22Rv1 (cell line): ENCODE results near the gene EIF3A.

Experiments used
- H3K27ac ChIP-seq: fragments of 450-650 bp; 2 replicates; pipeline ENCODE4 v1.5.1; 2017
- CTCF ChIP-seq: fragments of 450-650 bp; IDR thresholded peaks from 2 replicates; pipeline ENCODE4 v1.5.1; 2017; ENCODE audit warnings: mild to moderate bottlenecking
- ZFX ChIP-seq: fragments of 450-650 bp; IDR thresholded peaks from 2 replicates; pipeline ENCODE4 v1.6.1; 2017; ENCODE audit warnings: antibody characterized with exemption, borderline replicate concordance

The EIF3A gene

GRCh38 chr10:118995739-118996138, 84.9 kb downstream of the EIF3A start:
- no peak for TF ChIP-seq CTCF
- no peak for TF ChIP-seq ZFX
- no peak overlapping the region for H3K27ac ChIP-seq

- TF ChIP-seq ZFX: no peak
- no peak for TF ChIP-seq CTCF
- H3K27ac ChIP-seq: no peak overlapping the region
Measured at GRCh38 chr10:118994321-118994720, 86.3 kb downstream of the EIF3A start.

GRCh38 chr10:118993214-118993613, 87.4 kb downstream of the EIF3A start:
- TF ChIP-seq CTCF (no peak), ZFX (no peak)

GRCh38 chr10:118992496-118992895, 88.1 kb downstream of the EIF3A start:
- H3K27ac ChIP-seq: no peak overlapping the region
- TF ChIP-seq CTCF (no peak), ZFX (no peak)

More at GRCh38 chr10:118993214-118993613, 87.4 kb downstream of the EIF3A start:
- no peak overlapping the region for H3K27ac ChIP-seq

- no peak overlapping the region for H3K27ac ChIP-seq
- TF ChIP-seq ZFX: no peak
- no peak for TF ChIP-seq CTCF
Measured at GRCh38 chr10:118990326-118990725, 90.3 kb downstream of the EIF3A start.

- H3K27ac ChIP-seq: no peak overlapping the region
- no peak for TF ChIP-seq ZFX
- TF ChIP-seq CTCF: no peak
Measured at GRCh38 chr10:118986815-118987790, 93.5 kb downstream of the EIF3A start.

- no peak for TF ChIP-seq ZFX
- TF ChIP-seq CTCF: no peak
- H3K27ac ChIP-seq: no peak overlapping the region
Measured at GRCh38 chr10:118985576-118985975, 95.0 kb downstream of the EIF3A start.
